Subcutaneous adipose tissue (tissue), 4 donors: Measurements from ENCODE around the gene NAA10. TPM values are rescaled to one million over a fixed set of nuclear protein-coding genes. Genes with fewer than 3 reads are reported as not detected.

Experiments
- CTCF ChIP-seq: fragments of 450-650 bp; IDR thresholded peaks from one replicate; pipeline ENCODE4 v1.5.1; 2016; ENCODE audit warnings: low read depth, mild to moderate bottlenecking, control low read depth, antibody characterized with exemption, moderate library complexity
- total RNA-seq, 4 donors: library from RNA; depleted of rRNA; stranded (reverse); fragments of >200 nt; gene quantifications; one replicate each; pipeline ENCODE4 v1.1.0, GENCODE V29; 2016

The NAA10 gene
- total RNA-seq, 4 donors from 2014 or later = 69.4 to 87.8 (median 76.5) TPM

- no peak for TF ChIP-seq CTCF
These were observed 22.4 kb upstream of the NAA10 start for GRCh38 chrX:153957224-153957623.

GRCh38 chrX:153956044-153956907, 21.4 kb upstream of the NAA10 start:
- TF ChIP-seq CTCF = no peak

GRCh38 chrX:153955228-153955732, 20.4 kb upstream of the NAA10 start:
- no peak for TF ChIP-seq CTCF

- no peak for TF ChIP-seq CTCF
These were observed 19.9 kb upstream of the NAA10 start for GRCh38 chrX:153954558-153955227.

GRCh38 chrX:153953892-153954557, 19.2 kb upstream of the NAA10 start:
- no peak for TF ChIP-seq CTCF

- no peak for TF ChIP-seq CTCF
These were observed 18.5 kb upstream of the NAA10 start for GRCh38 chrX:153953342-153953830.
